Neural crest cell (in vitro differentiated cells): ENCODE results near the gene DNAI4. TPM values are rescaled to one million over a fixed set of nuclear protein-coding genes. Genes with fewer than 3 reads are reported as not detected.

Experiments
- DNase-seq: peaks from one replicate; pipeline ENCODE4 v3.0.0; 2021; ENCODE audit warnings: low read depth, mixed read lengths, low spot score
- H3K27ac Mint-ChIP-seq: one replicate; pipeline ENCODE4 v1.8.0; 2021; ENCODE audit warnings: mild to moderate bottlenecking, mixed read lengths; ENCODE audit not compliant: unreplicated experiment
- H3K27me3 Mint-ChIP-seq: 2 replicates; pipeline ENCODE4 v1.8.0; 2021; ENCODE audit warnings: low read depth, mild to moderate bottlenecking, mixed read lengths
- H3K36me3 Mint-ChIP-seq: 2 replicates; pipeline ENCODE4 v1.8.0; 2021; ENCODE audit warnings: low read depth, mild to moderate bottlenecking, mixed read lengths
- H3K4me1 Mint-ChIP-seq: 2 replicates; pipeline ENCODE4 v1.8.0; 2021; ENCODE audit warnings: mixed read lengths
- H3K4me3 Mint-ChIP-seq: one replicate; pipeline ENCODE4 v1.8.0; 2021; ENCODE audit warnings: mild to moderate bottlenecking, mixed read lengths
- H3K9me3 Mint-ChIP-seq: 2 replicates; pipeline ENCODE4 v1.8.0; 2021; ENCODE audit warnings: mixed read lengths
- CTCF ChIP-seq: fragments of 200-600 bp; sonication (generic); conservative IDR thresholded peaks from 2 replicates; pipeline ENCODE4 v1.5.0; 2021; ENCODE audit warnings: antibody characterized with exemption, mild to moderate bottlenecking
- total RNA-seq: library from RNA; stranded (reverse); gene quantifications from 2 replicates; pipeline ENCODE4 v1.2.1, GENCODE V29; 2021

The DNAI4 gene
- total RNA-seq, 1 donor from 2014 or later = 8.0 TPM

GRCh38 chr1:66927528-66927927 lies 2.9 kb upstream of the DNAI4 start:
- H3K4me3 Mint-ChIP-seq = peak overlapping the region; percentile 51
- no peak for DNase-seq
- no peak overlapping the region for H3K27ac Mint-ChIP-seq
- H3K36me3 Mint-ChIP-seq = no peaks in the 10 kb centered on the region
- TF ChIP-seq CTCF = no peak
- H3K9me3 Mint-ChIP-seq = no peaks in the 10 kb centered on the region
- no peaks in the 10 kb centered on the region for H3K27me3 Mint-ChIP-seq
- H3K4me1 Mint-ChIP-seq = peaks cover 52% of the 10 kb centered on the region

GRCh38 chr1:66925944-66926343 lies 1.3 kb upstream of the DNAI4 start:
- no peak for DNase-seq
- H3K9me3 Mint-ChIP-seq = no peaks in the 10 kb centered on the region
- H3K4me3 Mint-ChIP-seq = peak overlapping the region; percentile 99
- no peaks in the 10 kb centered on the region for H3K36me3 Mint-ChIP-seq
- H3K4me1 Mint-ChIP-seq = peaks cover 42% of the 10 kb centered on the region
- H3K27me3 Mint-ChIP-seq = no peaks in the 10 kb centered on the region
- H3K27ac Mint-ChIP-seq = peak overlapping the region; percentile 98
- no peak for TF ChIP-seq CTCF

GRCh38 chr1:66925558-66925910 lies 878 bp upstream of the DNAI4 start:
- Mint-ChIP-seq H3K9me3 (no peaks in the 10 kb centered on the region), H3K4me3 (peak overlapping the region; percentile 99)
- no peak for DNase-seq

GRCh38 chr1:66920543-66920942 lies 4.1 kb downstream of the DNAI4 start:
- TF ChIP-seq CTCF = no peak
- Mint-ChIP-seq H3K27me3 (no peaks in the 10 kb centered on the region), H3K36me3 (peaks cover 18% of the 10 kb centered on the region), H3K4me1 (peaks cover 23% of the 10 kb centered on the region), H3K9me3 (no peaks in the 10 kb centered on the region), H3K27ac (no peak overlapping the region), H3K4me3 (no peak overlapping the region)
- no peak for DNase-seq

More at GRCh38 chr1:66925558-66925910, 878 bp upstream of the DNAI4 start:
- Mint-ChIP-seq H3K27ac (peak overlapping the region; percentile 98), H3K36me3 (no peaks in the 10 kb centered on the region), H3K27me3 (no peaks in the 10 kb centered on the region), H3K4me1 (peaks cover 40% of the 10 kb centered on the region)
- no peak for TF ChIP-seq CTCF

GRCh38 chr1:66919828-66920227 lies 4.8 kb downstream of the DNAI4 start:
- no peaks in the 10 kb centered on the region for H3K27me3 Mint-ChIP-seq
- no peak overlapping the region for H3K4me3 Mint-ChIP-seq
- H3K36me3 Mint-ChIP-seq = peaks cover 18% of the 10 kb centered on the region
- DNase-seq = no peak
- TF ChIP-seq CTCF = no peak
- H3K4me1 Mint-ChIP-seq = peaks cover 18% of the 10 kb centered on the region
- H3K27ac Mint-ChIP-seq = no peak overlapping the region
- no peaks in the 10 kb centered on the region for H3K9me3 Mint-ChIP-seq

- Mint-ChIP-seq H3K27ac (no peak overlapping the region), H3K27me3 (no peaks in the 10 kb centered on the region), H3K4me3 (peak overlapping the region; percentile 17), H3K9me3 (no peaks in the 10 kb centered on the region), H3K36me3 (peaks cover 18% of the 10 kb centered on the region), H3K4me1 (peaks cover 18% of the 10 kb centered on the region)
- DNase-seq = no peak
- TF ChIP-seq CTCF = no peak
These were observed 5.6 kb downstream of the DNAI4 start for GRCh38 chr1:66919063-66919462.
